HG02798 (cell line): ENCODE results near the gene PRSS12.
A peak's percentile ranks its signal among the peaks of the same experiment; 100 is the strongest.
"Not testable (repeated sequence)": the region's sequence is repeated elsewhere in the genome, so short reads cannot be mapped to it uniquely, and the experiment has no call there.

Experiments
- ATAC-seq: cut with Tn5 transposase; IDR thresholded peaks from one replicate; pipeline ENCODE4 v1.9.1; 2021; ENCODE audit warnings: mild to moderate bottlenecking; ENCODE audit not compliant: unreplicated experiment, poor library complexity

The PRSS12 gene, protein sequence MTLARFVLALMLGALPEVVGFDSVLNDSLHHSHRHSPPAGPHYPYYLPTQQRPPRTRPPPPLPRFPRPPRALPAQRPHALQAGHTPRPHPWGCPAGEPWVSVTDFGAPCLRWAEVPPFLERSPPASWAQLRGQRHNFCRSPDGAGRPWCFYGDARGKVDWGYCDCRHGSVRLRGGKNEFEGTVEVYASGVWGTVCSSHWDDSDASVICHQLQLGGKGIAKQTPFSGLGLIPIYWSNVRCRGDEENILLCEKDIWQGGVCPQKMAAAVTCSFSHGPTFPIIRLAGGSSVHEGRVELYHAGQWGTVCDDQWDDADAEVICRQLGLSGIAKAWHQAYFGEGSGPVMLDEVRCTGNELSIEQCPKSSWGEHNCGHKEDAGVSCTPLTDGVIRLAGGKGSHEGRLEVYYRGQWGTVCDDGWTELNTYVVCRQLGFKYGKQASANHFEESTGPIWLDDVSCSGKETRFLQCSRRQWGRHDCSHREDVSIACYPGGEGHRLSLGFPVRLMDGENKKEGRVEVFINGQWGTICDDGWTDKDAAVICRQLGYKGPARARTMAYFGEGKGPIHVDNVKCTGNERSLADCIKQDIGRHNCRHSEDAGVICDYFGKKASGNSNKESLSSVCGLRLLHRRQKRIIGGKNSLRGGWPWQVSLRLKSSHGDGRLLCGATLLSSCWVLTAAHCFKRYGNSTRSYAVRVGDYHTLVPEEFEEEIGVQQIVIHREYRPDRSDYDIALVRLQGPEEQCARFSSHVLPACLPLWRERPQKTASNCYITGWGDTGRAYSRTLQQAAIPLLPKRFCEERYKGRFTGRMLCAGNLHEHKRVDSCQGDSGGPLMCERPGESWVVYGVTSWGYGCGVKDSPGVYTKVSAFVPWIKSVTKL

DNA sequence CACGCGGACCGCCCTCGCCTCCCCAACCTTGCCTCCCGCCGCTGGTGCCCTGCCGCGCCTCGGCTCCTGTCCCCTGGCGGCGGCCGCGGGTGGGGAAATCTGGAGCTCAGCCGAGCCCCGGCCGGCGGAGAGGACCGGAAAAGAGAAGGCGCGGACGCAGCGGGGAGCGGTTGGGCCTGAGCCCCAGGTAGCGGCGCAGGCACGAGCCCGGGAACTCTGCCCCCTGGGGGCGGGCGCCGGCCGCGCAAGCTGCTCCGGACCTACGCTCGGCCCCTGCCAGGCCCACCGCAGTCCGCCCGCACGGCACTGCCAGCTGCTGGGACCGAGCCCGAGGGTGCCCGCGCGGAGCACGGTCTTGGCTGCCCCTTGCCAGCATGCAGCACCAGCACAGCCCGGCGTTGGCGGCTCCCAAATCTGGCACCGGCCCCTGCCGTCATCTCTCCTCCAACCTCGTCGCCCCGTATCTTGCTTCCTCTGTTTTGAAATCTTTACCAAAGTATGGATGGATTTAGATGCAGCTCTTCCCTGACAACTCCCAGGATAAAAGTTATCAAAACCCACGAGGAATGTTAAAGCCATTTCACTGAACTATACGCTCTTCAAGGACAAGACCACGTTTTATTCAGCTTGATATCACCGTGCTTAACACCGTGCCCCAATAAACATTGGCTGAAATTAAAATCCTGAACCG is at the start of gene PRSS12:
TSS of gene PRSS12 (minus strand) at position 161 of the 691 bp plus-strand sequence. CDS start 283 bp downstream, outside the sequence.
- ATAC-seq: peak; percentile 99

DNA sequence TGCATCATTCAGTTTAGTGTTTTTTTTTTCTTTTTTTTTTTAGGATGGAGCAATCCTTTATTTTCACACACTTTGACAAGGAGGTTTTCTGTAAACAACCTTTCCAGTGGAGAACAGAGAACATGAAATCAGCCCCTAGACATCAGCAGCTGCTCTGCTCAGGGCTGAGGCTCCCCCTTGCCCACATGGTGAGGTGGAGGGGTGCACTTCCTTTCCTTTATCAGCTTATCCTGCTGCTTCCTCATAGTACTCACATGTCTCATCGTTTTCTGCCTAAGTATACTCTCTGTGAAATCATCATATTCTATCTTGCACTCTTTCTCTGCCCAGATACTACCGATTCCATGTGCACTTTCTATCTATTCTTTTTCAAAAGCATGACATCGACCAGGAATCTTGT is 47.6 kb upstream of the PRSS12 start:
- no peak for ATAC-seq

GRCh38 chr4:118399883-118400282 is 47.1 kb upstream of the PRSS12 start:
- ATAC-seq: not testable (repeated sequence)

DNA sequence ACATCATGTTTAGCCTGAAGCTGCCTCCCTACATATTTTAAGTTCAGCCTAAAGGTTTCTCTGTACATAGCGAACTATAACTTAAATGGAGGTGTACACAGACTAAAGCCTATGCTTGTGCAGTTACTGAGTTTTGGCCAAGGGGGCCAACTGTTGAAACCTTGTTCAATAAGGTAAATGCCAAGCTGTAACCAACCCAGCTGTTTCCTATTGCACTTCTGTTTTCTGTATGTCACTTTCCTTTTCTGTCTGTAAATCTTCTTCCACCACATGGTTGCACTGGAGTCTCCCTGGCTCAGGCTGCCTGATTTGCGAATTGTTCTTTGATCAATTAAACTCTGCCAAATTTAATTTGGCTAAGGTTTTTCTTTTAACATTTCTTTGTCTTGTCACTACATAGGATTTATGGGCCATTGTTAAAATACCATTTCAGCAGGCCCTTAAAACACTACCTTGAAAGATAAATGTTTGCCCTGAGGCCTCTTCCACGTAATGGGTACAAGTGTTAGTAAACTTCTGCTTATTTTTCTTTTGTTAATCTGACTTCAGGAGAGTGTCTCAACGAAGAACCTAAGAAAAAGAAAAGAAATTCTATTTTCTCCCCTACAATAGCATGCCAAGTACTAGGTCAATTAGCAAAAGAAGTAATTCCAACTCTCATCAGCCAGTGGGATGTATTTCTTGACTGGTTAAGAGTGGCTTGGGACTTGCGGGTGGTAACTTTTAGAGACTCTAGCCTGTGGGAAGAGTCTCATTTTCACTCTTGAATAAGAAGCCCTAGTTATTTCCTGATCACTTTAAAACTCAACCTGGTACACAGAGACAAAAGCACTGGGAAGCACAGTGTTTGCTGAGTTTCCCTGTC is 45.7 kb upstream of the PRSS12 start:
- ATAC-seq: peak; percentile 92

DNA sequence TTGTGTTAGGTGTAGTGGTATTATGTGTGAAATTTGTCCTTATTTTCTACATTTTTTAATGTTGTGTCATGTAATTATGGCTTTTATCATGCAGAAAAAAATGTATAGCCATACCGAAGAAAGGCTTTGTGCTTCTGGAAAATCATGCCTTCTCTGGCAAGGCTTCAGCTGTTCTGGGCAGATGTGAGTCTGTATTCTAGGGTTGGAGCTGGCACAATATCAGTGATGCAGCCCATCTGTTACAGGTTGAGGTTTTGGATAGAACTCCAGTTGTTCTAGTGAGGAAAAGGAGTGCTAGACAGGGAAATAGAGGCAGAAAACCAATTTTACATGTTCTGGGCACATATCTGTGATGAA is 44.8 kb upstream of the PRSS12 start:
- no peak for ATAC-seq

DNA sequence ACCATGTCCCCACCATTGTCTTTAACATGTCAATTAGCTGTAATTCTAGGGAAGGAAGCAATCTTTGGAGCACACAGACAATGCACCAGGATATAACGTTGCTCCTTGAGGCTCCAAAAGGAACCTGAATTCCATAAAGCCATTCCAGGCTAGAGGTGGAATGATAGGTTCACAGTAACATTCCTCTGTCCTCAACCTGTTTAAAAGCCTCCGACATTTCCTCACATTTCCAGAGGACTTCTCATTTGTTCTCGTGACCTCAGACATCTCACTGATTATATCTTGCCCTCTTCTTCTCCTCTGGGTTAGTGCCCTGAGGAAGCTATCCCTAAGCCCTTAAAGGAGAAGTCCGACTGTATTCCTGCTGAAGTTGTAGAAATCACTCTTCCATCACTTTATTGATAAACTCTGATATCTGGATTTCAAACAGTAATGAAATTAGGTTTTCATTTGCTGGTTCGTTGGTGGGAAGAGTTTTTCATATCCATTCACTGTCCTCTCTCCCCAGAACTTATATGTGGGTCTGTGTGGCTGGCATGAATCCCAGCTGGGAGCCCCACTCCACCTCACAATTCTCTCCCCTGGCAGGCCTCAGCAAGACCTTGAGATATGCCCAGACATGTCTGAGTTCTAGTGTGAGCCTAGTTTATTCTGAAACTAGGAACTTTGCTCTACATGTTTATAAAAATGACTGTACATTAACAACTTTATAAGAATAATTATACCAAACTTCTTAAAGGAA is 44.2 kb upstream of the PRSS12 start:
- ATAC-seq: no peak

- no peak for ATAC-seq
These were observed 42.3 kb upstream of the PRSS12 start for GRCh38 chr4:118395057-118395644.

DNA sequence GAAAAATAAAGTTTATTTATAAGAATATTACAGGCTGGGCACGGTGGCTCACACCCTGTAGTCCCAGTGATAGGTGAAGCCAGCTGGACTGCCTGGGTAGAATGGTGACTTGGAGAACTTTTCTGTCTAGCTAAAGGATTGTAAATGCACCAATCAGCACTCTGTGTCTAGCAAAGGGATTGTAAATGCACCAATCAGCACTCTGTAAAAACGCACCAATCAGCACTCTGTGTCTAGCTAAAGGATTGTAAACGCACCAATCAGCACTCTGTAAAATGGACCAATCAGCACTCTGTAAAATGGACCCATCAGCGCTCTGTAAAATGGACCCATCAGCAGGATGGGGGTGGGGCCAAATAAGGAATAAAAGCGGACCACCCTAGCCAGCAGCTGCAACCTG is 39.7 kb upstream of the PRSS12 start:
- ATAC-seq: not testable (repeated sequence)

DNA sequence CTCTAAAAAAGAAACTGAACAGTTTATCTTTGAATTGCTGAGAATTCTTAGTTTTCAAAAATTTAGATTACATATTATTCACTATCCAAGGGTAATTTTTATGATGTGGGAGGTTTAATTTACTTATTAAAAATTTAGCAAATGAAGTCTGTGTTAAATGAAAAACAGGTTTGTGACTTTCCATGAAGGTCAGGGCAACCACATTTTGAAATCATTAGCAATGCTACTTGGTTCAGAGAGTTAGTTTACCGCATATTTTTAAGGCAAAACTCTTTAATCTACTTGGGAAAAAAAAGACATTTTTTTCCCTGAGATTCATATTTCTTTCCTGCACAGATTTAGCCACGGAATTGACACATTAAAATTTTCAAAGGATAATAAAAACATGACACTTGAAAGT is 37.3 kb upstream of the PRSS12 start:
- ATAC-seq: no peak

DNA sequence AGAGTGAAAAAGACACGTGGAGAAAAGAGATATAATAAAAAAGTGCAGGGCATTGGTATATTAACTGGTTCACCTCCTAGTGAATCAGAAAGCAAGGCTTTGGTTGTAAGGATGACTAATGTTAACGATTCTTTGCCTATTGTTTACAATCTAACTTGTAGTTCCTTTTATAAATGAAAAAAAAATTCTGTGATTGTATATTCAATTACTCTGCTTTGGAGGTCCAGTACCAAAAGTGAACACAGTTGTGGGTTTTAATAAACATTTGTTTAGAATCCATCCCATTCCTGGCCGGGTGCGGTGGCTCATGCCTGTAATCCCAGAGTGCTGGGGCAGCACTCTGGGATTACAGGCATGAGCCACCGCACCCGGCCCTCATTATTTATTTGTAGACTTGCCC is 36.9 kb upstream of the PRSS12 start:
- ATAC-seq: no peak

- no peak for ATAC-seq
These were observed 35.8 kb upstream of the PRSS12 start for GRCh38 chr4:118388606-118389005.

- no peak for ATAC-seq
These were observed 29.1 kb upstream of the PRSS12 start for GRCh38 chr4:118381902-118382301.

- no peak for ATAC-seq
These were observed 20.9 kb upstream of the PRSS12 start for GRCh38 chr4:118373614-118374255.

DNA sequence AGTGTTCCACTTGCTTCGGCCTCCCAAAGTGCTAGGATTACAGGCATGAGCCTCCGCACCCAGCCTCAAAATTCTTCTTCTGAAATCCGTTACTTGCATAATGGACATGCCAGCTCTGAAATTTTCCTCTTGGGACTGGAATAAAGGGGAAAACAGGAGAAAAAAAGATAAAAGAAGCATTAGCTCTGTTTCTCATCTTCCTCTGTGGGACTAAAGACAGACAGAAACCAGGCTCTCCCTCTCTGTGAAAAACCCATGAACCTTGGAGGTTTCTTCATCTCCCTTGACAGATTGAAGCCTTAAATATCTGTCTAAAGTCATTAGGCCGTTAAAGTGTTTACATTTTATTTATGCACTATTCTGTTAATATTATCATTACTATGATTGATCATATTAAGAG is 19.4 kb upstream of the PRSS12 start:
- ATAC-seq: no peak

DNA sequence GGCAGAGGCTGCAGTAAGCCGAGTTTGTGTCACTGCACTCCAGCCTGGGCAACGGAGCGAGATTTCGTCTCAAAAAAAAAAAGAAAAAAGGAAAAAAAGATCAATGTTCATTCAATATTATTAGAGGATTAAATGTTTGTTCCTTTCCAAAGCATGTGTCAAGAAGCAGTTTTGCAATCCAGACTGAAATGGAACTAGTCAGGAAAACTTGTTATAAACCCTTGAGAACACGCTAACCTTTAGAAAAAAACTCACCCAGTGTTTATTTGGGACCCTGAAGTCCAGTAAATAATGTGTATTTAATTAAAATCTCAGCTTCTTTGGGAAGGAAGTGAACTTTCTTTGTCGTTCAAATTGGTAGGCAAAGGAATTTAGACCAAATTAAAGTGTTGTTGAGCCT is 16.4 kb upstream of the PRSS12 start:
- ATAC-seq: no peak

DNA sequence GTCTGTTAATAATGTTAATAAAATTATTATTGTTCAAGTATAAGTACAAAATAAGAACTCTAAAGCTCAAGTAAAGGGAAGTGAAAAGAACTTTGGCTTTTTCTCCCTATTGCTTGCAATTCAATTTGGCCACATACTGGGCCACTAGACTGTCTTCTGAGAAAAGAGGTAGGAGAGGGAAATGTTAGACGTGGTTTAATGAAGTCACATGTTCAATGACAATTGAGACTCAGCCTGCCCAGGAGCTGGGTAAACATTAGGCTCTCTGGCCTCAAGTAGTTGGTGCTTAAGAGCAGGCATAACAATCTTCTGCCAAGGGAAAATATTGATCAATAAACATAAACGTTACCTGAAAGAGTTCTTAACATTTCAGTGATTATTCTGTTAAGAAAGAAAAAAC is 15.1 kb upstream of the PRSS12 start:
- no peak for ATAC-seq

DNA sequence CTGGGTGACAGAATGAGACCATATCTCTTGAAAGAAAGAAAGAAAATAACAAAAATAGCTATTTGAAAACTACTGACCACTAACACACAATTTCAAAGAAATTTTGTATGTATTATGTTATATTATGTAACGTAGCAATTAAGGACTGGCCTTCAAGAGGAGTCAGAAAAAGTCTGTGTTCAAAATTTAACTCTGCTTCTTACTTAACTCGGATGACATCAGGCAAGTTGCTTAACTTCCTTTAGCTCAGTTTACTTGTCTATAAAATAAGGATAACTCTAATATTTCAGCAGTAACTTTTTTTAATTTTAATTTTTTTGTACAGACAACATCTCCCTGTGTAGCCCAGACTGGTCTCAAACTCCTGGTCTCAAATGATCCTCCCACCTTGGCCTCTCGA is 14.6 kb upstream of the PRSS12 start:
- ATAC-seq: no peak

DNA sequence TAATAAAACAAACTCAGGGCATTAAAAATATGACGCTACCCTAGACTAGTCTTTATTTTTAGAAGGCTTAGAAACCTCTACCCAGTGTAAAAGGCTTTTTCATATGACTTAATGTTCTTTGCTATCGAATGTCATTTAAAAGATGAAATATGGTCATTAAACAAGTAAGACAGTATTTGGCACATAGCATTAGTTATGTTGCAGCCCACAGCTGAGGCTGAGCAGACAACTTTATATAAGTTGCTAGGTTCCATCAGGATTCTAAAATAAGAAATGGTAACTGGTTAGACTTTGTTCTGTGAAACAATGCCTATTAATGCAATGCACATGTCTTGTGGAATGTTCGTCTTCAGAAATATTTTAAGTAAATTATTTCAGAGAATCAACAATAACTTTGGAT is 10.4 kb upstream of the PRSS12 start:
- no peak for ATAC-seq
